Neural cell (in vitro differentiated cells): Measurements from ENCODE around the gene TSKU.

Experiments
- CTCF ChIP-seq: fragments of 450-650 bp; IDR thresholded peaks from 2 replicates; pipeline ENCODE4 v1.5.1; 2014; ENCODE audit warnings: antibody characterized with exemption, mild to moderate bottlenecking, moderate library complexity; ENCODE audit not compliant: poor library complexity, severe bottlenecking
- EP300 ChIP-seq: fragments of 450-650 bp; conservative IDR thresholded peaks from 2 replicates; pipeline ENCODE4 v1.6.1; 2014; ENCODE audit warnings: antibody characterized with exemption, mild to moderate bottlenecking, moderate library complexity; ENCODE audit not compliant: poor library complexity, severe bottlenecking
- EZH2 ChIP-seq: fragments of 200-600, 300-800 bp; shearing (Covaris generic), sonication (generic); IDR thresholded peaks from 2 replicates; pipeline ENCODE4 v1.6.1; 2014; ENCODE audit warnings: antibody characterized with exemption, low read length, borderline replicate concordance, mild to moderate bottlenecking; ENCODE audit not compliant: insufficient read depth, poor library complexity, severe bottlenecking
- MXI1 ChIP-seq: fragments of 450-650 bp; conservative IDR thresholded peaks from 2 replicates; pipeline ENCODE4 v1.6.1; 2014; ENCODE audit warnings: antibody characterized with exemption, mild to moderate bottlenecking; ENCODE audit not compliant: poor library complexity, severe bottlenecking
- POLR2AphosphoS5 ChIP-seq: IDR thresholded peaks from 2 replicates; pipeline ENCODE4 v1.6.1; 2012
- SMC3 ChIP-seq: fragments of 450-650 bp; conservative IDR thresholded peaks from 2 replicates; pipeline ENCODE4 v1.6.1; 2014; ENCODE audit warnings: antibody characterized with exemption, mild to moderate bottlenecking, moderate library complexity; ENCODE audit not compliant: poor library complexity
- TF ChIP-seq, protein P1 (sequence below): IDR thresholded peaks from 2 replicates; pipeline ENCODE4 v1.6.1; 2012; ENCODE audit warnings: borderline replicate concordance

- TF ChIP-seq POLR2AphosphoS5 (no peak), EZH2 (no peak), SMC3 (no peak), CTCF (no peak), MXI1 (no peak), EP300 (no peak)
- TF ChIP-seq, protein P1, sequence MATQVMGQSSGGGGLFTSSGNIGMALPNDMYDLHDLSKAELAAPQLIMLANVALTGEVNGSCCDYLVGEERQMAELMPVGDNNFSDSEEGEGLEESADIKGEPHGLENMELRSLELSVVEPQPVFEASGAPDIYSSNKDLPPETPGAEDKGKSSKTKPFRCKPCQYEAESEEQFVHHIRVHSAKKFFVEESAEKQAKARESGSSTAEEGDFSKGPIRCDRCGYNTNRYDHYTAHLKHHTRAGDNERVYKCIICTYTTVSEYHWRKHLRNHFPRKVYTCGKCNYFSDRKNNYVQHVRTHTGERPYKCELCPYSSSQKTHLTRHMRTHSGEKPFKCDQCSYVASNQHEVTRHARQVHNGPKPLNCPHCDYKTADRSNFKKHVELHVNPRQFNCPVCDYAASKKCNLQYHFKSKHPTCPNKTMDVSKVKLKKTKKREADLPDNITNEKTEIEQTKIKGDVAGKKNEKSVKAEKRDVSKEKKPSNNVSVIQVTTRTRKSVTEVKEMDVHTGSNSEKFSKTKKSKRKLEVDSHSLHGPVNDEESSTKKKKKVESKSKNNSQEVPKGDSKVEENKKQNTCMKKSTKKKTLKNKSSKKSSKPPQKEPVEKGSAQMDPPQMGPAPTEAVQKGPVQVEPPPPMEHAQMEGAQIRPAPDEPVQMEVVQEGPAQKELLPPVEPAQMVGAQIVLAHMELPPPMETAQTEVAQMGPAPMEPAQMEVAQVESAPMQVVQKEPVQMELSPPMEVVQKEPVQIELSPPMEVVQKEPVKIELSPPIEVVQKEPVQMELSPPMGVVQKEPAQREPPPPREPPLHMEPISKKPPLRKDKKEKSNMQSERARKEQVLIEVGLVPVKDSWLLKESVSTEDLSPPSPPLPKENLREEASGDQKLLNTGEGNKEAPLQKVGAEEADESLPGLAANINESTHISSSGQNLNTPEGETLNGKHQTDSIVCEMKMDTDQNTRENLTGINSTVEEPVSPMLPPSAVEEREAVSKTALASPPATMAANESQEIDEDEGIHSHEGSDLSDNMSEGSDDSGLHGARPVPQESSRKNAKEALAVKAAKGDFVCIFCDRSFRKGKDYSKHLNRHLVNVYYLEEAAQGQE = no peak
Observed at GRCh38 chr11:76739798-76740197, 43.4 kb upstream of the TSKU start.
